Measurements from ENCODE around the gene SET. TPM values are rescaled to one million over a fixed set of nuclear protein-coding genes. Genes with fewer than 3 reads are reported as not detected.
"Not testable (repeated sequence)": the region's sequence is repeated elsewhere in the genome, so short reads cannot be mapped to it uniquely, and the experiment has no call there.

The SET gene
- total and polyA plus RNA-seq, 2 donors: 157 to 382 TPM

DNA sequence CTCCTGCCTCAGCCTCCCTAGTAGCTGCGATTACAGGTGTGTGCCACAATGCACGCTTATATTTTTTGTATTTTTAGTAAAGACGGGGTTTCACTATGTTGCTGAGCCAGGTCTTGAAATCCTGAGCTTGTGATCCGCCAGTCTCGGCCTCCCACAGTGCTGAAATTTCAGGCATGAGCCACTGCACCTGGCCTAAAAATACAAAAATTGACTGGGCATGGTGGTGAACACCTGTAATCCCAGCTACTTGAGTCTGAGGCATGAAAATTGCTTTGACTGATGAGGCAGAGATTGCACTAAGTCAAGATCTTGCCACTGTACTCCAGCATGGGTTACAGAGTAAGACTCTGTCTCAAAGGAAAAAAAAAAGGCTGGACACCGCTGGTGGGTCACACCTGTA lies 19.2 kb upstream of the SET start:
- Histone ChIP-seq H3K4me3 (ENCODE audit: low read depth, low read length) (no peak overlapping the region), H3K36me3 (ENCODE audit: insufficient read depth) (no peaks in the 10 kb centered on the region), H3K4me1 (ENCODE audit: insufficient read depth) (no peaks in the 10 kb centered on the region), H3K27ac (ENCODE audit: low read depth) (no peak overlapping the region)
- WGBS: 94% methylated on average over 6 of the region's 6 CpGs
- DNase-seq (ENCODE audit: extremely low spot score): no peak

DNA sequence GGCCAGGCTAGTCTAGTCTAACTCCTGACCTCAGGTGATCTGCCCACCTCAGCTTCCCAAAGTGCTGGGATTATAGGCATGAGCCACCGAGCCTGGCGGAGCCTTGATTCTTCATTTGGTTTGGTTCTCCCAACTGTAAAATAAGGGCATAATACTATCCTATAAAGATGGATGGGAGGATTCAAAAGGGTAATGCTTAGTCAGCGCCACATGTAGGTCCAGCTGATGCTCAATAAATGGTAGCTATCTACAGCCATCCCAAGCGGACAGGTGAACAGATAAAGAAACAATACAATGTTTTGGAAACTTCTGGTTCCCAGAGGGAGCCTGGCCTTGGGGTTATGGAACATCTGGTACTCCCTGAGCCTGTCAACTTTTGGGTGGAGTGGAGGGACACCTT lies 13.6 kb upstream of the SET start:
- H3K4me3 ChIP-seq (ENCODE audit: low read depth, low read length): no peak overlapping the region
- DNase-seq (ENCODE audit: extremely low spot score): no peak
- no peaks in the 10 kb centered on the region for H3K4me1 ChIP-seq (ENCODE audit: insufficient read depth)
- no peak overlapping the region for H3K27ac ChIP-seq (ENCODE audit: low read depth)
- no peaks in the 10 kb centered on the region for H3K36me3 ChIP-seq (ENCODE audit: insufficient read depth)
- WGBS: 97% methylated on average over 4 of the region's 4 CpGs

DNA sequence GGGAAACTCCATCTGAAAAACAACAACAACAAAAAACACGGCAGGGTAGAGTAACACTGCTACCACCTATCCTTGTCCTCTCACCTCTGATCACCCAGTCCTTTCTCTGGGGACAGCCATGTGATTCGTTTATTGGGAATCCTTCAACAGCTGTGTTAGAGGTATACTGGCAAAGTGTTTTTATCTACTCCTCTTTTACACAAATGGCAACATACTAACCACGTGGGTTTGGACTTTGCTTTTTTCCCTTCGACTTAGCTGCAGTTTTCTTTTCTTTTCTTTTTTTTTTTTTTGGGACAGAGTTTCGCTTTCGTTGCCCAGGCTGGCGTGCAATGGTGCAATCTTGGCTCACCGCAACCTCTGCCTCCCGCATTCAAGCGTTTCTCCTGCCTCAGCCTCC lies 11.2 kb upstream of the SET start:
- Histone ChIP-seq H3K27ac (ENCODE audit: low read depth) (no peak overlapping the region), H3K4me3 (ENCODE audit: low read depth, low read length) (no peak overlapping the region), H3K4me1 (ENCODE audit: insufficient read depth) (no peaks in the 10 kb centered on the region), H3K36me3 (ENCODE audit: insufficient read depth) (no peaks in the 10 kb centered on the region)
- WGBS: 86% methylated on average over 10 of the region's 10 CpGs
- no peak for DNase-seq (ENCODE audit: extremely low spot score)

- 10% methylated on average over 21 of the region's 21 CpGs for WGBS
- H3K27ac ChIP-seq (ENCODE audit: low read depth): peak overlapping the region; percentile 58
Measured at GRCh38 chr9:128683340-128684064, 5.5 kb upstream of the SET start.

GRCh38 chr9:128684065-128684324 lies 5.0 kb upstream of the SET start:
- WGBS: under 1% methylated on average over 3 of the region's 3 CpGs
- H3K4me3 ChIP-seq (ENCODE audit: low read depth, low read length): peak overlapping the region; percentile 58
- no peaks in the 10 kb centered on the region for H3K36me3 ChIP-seq (ENCODE audit: insufficient read depth)
- peak overlapping the region; percentile 84 for H3K27ac ChIP-seq (ENCODE audit: low read depth)
- no peak for DNase-seq (ENCODE audit: extremely low spot score)
- H3K4me1 ChIP-seq (ENCODE audit: insufficient read depth): no peaks in the 10 kb centered on the region

More at GRCh38 chr9:128683340-128684064, 5.5 kb upstream of the SET start:
- peak; percentile 37 for DNase-seq (ENCODE audit: extremely low spot score)
- peak overlapping the region; percentile 58 for H3K4me3 ChIP-seq (ENCODE audit: low read depth, low read length)
- no peaks in the 10 kb centered on the region for H3K36me3 ChIP-seq (ENCODE audit: insufficient read depth)
- no peaks in the 10 kb centered on the region for H3K4me1 ChIP-seq (ENCODE audit: insufficient read depth)

DNA sequence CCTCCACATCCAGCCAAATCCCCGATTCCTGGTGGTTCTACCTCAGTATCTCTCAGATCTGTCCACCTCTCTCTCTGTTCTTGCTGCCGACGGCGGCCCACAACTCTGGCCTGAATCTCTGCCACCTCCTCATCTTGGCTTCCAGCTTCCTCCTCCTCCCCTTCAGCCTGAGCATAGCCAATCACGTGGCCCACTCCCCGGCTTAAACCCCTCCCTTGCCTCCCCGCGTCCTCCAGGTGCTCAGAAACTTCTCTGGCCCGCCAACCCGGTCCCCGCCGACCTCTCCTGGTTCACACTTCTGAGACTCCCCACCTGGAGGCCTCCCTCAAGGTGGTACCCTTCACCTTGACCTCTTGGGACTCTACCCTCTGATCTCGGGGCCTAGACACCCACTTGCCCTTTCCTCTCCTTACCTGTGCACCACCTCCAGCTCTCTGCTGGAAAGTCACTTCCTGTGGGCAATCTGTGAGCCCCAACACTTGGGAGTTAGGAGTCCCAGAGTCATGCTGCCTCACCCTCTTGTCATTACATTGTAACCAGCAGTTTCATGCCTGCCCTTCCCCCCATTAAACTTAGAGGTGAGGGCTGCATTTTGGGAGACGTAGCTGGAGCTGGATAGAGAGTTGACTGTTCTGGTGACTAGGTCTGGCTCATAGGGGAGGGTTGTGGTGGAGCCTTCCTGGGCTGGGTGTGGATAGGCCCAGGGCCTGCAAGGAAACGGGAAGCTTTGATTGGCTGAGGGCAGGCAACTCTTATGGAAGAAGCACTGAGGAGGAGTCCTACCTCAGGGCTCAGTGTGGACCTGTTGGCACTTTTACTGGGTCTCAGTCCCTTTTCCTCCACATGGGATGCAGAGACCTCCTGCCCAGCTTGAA lies 4.5 kb upstream of the SET start:
- Histone ChIP-seq H3K36me3 (ENCODE audit: insufficient read depth) (no peaks in the 10 kb centered on the region), H3K4me1 (ENCODE audit: insufficient read depth) (no peaks in the 10 kb centered on the region), H3K27ac (ENCODE audit: low read depth) (peak overlapping the region; percentile 84), H3K4me3 (ENCODE audit: low read depth, low read length) (peak overlapping the region; percentile 58)
- DNase-seq (ENCODE audit: extremely low spot score): peak; percentile 72
- 13% methylated on average over 15 of the region's 15 CpGs for WGBS

DNA sequence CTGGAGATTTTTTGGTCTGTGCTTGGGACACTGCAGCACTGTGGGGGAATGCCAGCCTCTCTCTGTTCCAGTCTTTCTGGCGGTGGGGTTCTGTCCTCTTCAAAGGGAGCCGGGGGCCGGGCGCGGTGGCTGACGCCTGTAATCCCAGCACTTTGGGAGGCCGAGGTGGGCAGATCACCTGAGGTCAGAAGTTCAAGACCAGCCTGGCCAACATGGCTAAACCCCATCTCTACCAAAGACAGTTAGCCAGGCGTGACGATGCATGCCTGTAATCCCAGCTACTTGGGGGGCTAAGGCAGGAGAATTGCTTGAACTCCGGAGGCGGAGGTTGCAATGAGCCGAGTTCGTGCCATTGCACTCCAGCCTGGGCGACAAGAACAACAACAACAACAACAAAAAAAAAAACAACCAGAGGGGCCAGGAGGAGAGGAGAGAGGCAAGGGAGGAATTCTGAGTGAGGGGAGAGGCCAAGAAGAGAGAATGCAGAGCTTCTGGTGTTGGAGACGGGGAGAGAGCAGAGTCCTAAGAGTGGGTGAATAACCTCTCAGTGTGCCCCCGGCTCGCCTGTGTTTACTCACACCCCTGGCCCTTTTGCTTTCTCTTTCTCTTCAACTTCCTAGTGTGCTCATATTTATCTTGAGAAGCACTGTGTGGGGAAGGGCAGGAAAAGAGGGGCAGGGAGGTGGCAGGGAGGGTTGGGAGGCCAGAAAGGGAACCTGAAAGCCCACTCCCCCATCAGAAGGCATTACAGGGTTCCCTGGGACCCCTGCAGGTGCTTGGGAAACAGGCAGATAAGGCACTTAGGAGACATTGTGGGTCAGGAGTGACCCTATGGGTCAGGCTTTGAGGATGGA lies 3.2 kb upstream of the SET start:
- peak overlapping the region; percentile 89 for H3K27ac ChIP-seq (ENCODE audit: low read depth)
- DNase-seq (ENCODE audit: extremely low spot score): no peak
- H3K4me3 ChIP-seq (ENCODE audit: low read depth, low read length): no peak overlapping the region
- H3K4me1 ChIP-seq (ENCODE audit: insufficient read depth): no peaks in the 10 kb centered on the region
- 73% methylated on average over 17 of the region's 17 CpGs for WGBS
- H3K36me3 ChIP-seq (ENCODE audit: insufficient read depth): no peaks in the 10 kb centered on the region

DNA sequence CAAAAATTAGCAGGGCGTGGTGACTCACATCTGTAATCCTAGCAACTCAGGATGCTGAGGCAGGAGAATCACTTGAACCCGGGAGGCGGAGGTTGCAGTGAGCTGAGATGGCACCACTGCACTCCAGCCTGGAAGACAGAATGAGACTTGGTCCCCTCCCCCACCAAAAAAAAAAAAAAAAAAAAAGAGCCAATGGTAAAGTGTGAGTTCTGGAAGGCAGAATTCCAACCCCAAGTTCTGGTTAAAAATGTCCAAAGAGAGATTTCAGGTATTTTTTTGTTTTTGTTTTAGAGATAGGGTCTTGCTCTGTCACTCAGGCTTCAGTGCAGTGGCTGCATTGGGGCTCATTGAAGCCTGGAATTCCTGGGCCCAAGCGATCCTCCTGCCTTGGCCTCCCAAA lies 1.6 kb upstream of the SET start:
- Histone ChIP-seq H3K4me3 (ENCODE audit: low read depth, low read length) (no peak overlapping the region), H3K4me1 (ENCODE audit: insufficient read depth) (no peaks in the 10 kb centered on the region), H3K27ac (ENCODE audit: low read depth) (no peak overlapping the region), H3K36me3 (ENCODE audit: insufficient read depth) (no peaks in the 10 kb centered on the region)
- no peak for DNase-seq (ENCODE audit: extremely low spot score)
- 96% methylated on average over 4 of the region's 4 CpGs for whole genome bisulfite sequencing

DNA sequence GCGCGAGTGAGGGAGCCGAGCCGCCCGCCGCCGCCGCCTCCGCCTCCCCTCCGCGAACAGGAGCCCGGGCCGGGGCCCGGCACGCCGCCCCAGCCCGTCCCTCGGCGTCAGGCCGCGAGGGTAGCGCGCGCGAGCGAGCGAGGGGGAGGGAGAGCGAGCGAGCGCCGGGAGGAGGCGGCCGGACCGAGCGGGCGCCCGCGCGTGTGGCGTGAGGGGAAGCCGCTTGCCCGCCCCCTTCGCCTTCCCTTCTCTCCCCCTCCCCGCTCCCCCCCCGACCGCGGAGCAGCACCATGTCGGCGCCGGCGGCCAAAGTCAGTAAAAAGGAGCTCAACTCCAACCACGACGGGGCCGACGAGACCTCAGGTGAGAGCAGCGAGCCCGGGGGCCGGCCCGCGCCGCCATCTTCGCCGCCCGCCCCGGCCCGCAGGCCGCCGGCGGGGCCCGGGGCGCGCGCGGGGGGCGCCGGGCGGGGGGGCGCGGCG lies 312 bp downstream of the SET start:
- DNase-seq (ENCODE audit: extremely low spot score): no peak
- H3K4me3 ChIP-seq (ENCODE audit: low read depth, low read length): peak overlapping the region; percentile 99
- WGBS: under 1% methylated on average over 74 of the region's 80 CpGs
- H3K27ac ChIP-seq (ENCODE audit: low read depth): peak overlapping the region; percentile 97
- H3K4me1 ChIP-seq (ENCODE audit: insufficient read depth): no peaks in the 10 kb centered on the region
- H3K36me3 ChIP-seq (ENCODE audit: insufficient read depth): no peaks in the 10 kb centered on the region

DNA sequence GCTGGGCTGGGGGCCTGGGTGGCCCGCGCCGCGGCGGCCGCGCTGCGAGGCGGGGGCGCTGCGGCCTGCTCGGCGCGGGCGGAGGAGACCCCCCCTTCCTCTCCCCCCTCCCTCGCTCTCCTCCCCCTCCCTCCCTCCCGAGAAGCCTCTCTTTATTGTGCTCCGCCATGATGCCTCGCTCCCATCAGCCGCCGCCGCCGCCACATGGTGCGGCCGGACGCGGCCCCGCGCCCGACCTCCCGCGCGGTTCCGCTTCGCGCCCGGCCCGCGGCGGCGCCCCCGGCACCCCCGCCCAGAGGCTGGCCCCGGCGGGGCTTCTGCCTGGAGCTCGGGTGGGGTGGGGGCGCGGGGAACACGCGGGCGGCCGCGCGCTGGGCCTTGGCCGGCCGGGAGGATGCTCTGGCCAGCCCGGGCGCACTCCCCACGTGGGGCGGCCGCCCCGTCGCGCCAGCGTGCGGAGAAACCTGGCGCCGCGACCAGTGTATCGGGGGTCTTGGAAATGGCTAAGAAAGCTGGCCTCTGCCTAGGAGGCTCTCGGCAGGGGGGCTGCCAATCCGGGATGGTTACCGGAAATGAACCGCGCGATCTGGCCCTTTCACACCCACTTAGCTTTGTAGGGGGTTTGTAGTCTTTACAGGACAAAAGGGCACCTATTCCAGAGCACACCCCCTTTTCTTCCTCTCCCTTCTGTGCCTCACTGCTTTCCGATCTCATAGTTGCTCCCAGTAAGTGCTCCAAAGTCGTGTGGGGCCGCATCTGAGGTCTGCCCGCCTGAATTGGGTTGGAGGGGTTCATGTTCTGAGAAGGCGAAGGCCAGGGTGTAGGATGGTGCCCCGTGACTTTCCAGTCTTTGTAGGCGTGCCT lies 1.0 kb downstream of the SET start:
- H3K27ac ChIP-seq (ENCODE audit: low read depth): peak overlapping the region; percentile 58
- no peak for DNase-seq (ENCODE audit: extremely low spot score)
- under 1% methylated on average over 81 of the region's 83 CpGs for WGBS
- H3K4me3 ChIP-seq (ENCODE audit: low read depth, low read length): peak overlapping the region; percentile 99
- no peaks in the 10 kb centered on the region for H3K36me3 ChIP-seq (ENCODE audit: insufficient read depth)
- H3K4me1 ChIP-seq (ENCODE audit: insufficient read depth): no peaks in the 10 kb centered on the region

DNA sequence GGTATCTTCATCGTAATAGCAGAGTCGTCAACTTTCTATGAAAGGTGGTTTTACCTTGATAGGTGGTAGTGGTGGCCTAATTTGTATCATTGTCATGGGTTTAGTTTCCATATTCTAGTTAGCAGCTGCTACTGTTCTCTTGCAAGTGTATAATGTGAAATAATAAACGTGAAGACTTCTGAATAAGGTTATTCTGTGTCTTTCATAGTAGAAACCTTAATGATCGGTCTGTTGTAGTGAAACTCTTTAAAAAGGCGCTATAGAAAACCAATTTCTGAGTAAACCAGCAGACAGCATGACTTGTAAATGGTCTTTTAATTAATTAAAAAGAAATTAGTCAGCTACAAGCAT lies 1.6 kb downstream of the SET start:
- Histone ChIP-seq H3K27ac (ENCODE audit: low read depth) (no peak overlapping the region), H3K4me3 (ENCODE audit: low read depth, low read length) (peak overlapping the region; percentile 99)
- WGBS: 13% methylated on average over 5 of the region's 5 CpGs

DNA sequence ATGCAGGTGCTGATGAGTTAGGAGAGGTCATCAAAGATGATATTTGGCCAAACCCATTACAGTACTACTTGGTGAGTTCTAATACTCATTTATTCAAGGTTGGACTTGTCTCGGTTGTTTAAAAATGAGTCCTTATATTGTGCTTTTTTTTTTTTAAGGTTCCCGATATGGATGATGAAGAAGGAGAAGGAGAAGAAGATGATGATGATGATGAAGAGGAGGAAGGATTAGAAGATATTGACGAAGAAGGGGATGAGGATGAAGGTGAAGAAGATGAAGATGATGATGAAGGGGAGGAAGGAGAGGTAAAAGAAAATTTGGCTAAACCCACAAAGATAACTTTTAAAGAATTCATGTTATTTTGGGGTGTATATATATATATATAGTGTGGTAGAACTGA lies 4.7 kb downstream of the SET start:
- H3K36me3 ChIP-seq (ENCODE audit: insufficient read depth); H3K27ac ChIP-seq (ENCODE audit: low read depth); DNase-seq (ENCODE audit: extremely low spot score); H3K4me3 ChIP-seq (ENCODE audit: low read depth, low read length); H3K4me1 ChIP-seq (ENCODE audit: insufficient read depth): not testable (repeated sequence)
- 81% methylated on average over 3 of the region's 3 CpGs for WGBS

More for the DNA sequence above, 1.6 kb downstream of the SET start:
- H3K36me3 ChIP-seq (ENCODE audit: insufficient read depth): no peaks in the 10 kb centered on the region
- no peak for DNase-seq (ENCODE audit: extremely low spot score)
- H3K4me1 ChIP-seq (ENCODE audit: insufficient read depth): no peaks in the 10 kb centered on the region

DNA sequence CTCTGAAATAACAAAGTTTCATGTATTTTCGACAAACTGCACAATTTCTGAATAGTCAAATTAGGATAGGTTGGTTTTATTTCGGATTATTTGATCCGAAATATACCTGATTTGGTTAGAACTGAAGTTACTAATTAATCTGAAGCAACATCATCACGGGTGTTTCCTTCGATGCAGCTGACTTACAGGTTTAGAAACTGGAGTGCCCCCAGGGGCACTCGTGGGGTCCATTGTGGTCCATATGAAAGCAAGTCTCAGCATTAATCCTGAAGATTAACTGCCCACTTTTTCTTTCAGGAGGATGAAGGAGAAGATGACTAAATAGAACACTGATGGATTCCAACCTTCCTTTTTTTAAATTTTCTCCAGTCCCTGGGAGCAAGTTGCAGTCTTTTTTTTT lies 5.3 kb downstream of the SET start:
- Histone ChIP-seq H3K36me3 (ENCODE audit: insufficient read depth) (peaks cover 3% of the 10 kb centered on the region), H3K4me3 (ENCODE audit: low read depth, low read length) (no peak overlapping the region), H3K27ac (ENCODE audit: low read depth) (no peak overlapping the region), H3K4me1 (ENCODE audit: insufficient read depth) (no peaks in the 10 kb centered on the region)
- no peak for DNase-seq (ENCODE audit: extremely low spot score)
- 81% methylated on average over 6 of the region's 6 CpGs for WGBS
